HepG2 (cell line): ENCODE data around the gene P3H3. TPM values are rescaled to one million over a fixed set of nuclear protein-coding genes. Genes with fewer than 3 reads are reported as not detected.

Experiments
- ADNP ChIP-seq: sonication (generic); formaldehyde crosslinking; IDR thresholded peaks from 2 replicates; pipeline ENCODE4 v1.4.0; 2020; ENCODE audit warnings: missing genetic modification reagents
- CREM ChIP-seq, 2 experiments: sonication (generic) in 1 of 2; formaldehyde crosslinking in 1 of 2; IDR thresholded peaks; 2 replicates each; pipeline versions ENCODE4 v1.4.0 to v1.6.1; 2016 to 2020; ENCODE audit warnings: antibody characterized with exemption in 1 of 2, mild to moderate bottlenecking in 1 of 2, missing genetic modification reagents in 1 of 2
- ELF1 ChIP-seq: sonication (generic); formaldehyde crosslinking; IDR thresholded peaks from 2 replicates; pipeline ENCODE4 v1.4.0; 2020; ENCODE audit warnings: missing genetic modification reagents
- PHF21A ChIP-seq: sonication (generic); formaldehyde crosslinking; IDR thresholded peaks from 2 replicates; pipeline ENCODE4 v1.5.0; 2020; ENCODE audit warnings: mild to moderate bottlenecking, missing genetic modification reagents
- SOX13 ChIP-seq, 3 experiments: fragments of 450-650 bp in 1 of 3; sonication (generic) in 1 of 3; formaldehyde crosslinking in 1 of 3; IDR thresholded peaks in 2 of 3; conservative IDR thresholded peaks in 1 of 3; 2 replicates each; pipeline versions ENCODE4 v1.5.0 to v1.6.1; 2016 to 2020; ENCODE audit warnings: antibody characterized with exemption in 1 of 3, mild to moderate bottlenecking in 1 of 3, missing compliant biosample characterization in 1 of 3, missing genetic modification reagents in 1 of 3, moderate library complexity in 1 of 3
- ZBTB43 ChIP-seq: sonication (generic); formaldehyde crosslinking; conservative IDR thresholded peaks from 2 replicates; pipeline ENCODE4 v1.4.0; 2020; ENCODE audit warnings: missing genetic modification reagents
- ZNF124 ChIP-seq: sonication (generic); formaldehyde crosslinking; IDR thresholded peaks from 2 replicates; pipeline ENCODE4 v1.4.0; 2020; ENCODE audit warnings: missing genetic modification reagents
- ZNF3 ChIP-seq: IDR thresholded peaks from 2 replicates; pipeline ENCODE4 v1.7.0; 2017; ENCODE audit warnings: inconsistent platforms
- ZNF407 ChIP-seq: sonication (generic); formaldehyde crosslinking; IDR thresholded peaks from one replicate; pipeline ENCODE4 v1.5.1; 2020; ENCODE audit warnings: mild to moderate bottlenecking, missing genetic modification reagents; ENCODE audit errors: not compliant biosample characterization
- ZNF552 ChIP-seq: sonication (generic); formaldehyde crosslinking; IDR thresholded peaks from 2 replicates; pipeline ENCODE4 v1.9.0; 2022; ENCODE audit warnings: missing genetic modification reagents, mild to moderate bottlenecking, borderline replicate concordance
- ZNF747 ChIP-seq: sonication (generic); formaldehyde crosslinking; IDR thresholded peaks from 2 replicates; pipeline ENCODE4 v1.8.1; 2023; ENCODE audit warnings: missing genetic modification reagents, mild to moderate bottlenecking, borderline replicate concordance
- ZNF766 ChIP-seq: sonication (generic); formaldehyde crosslinking; IDR thresholded peaks from 2 replicates; pipeline ENCODE4 v1.5.0; 2020; ENCODE audit warnings: missing genetic modification reagents, borderline replicate concordance
- ZNF83 ChIP-seq: sonication (generic); formaldehyde crosslinking; IDR thresholded peaks from 2 replicates; pipeline ENCODE4 v1.4.0; 2020; ENCODE audit warnings: missing genetic modification reagents, mild to moderate bottlenecking, borderline replicate concordance
- ZSCAN25 ChIP-seq: sonication (generic); formaldehyde crosslinking; IDR thresholded peaks from 2 replicates; pipeline ENCODE4 v1.8.0; 2022; ENCODE audit warnings: mild to moderate bottlenecking, missing genetic modification reagents
- polyA plus RNA-seq, 8 experiments: library from polyadenylated mRNA; depleted of rRNA in 3 of 8; stranded (reverse) in 7 of 8; unstranded in 1 of 8; fragments of >200 nt; fragmentation: Illumina TruSeq in 4 of 8; extraction: Trizol in 4 of 8; gene quantifications; 2 replicates each; pipeline versions ENCODE4 v1.2.1 to v1.2.3, GENCODE V29; 2011 to 2016; ENCODE audit warnings: low read depth in 4 of 8, missing spikeins in 1 of 8, mixed read lengths in 1 of 8; ENCODE audit not compliant: insufficient read depth in 1 of 8
- total RNA-seq, 5 experiments: library from RNA; depleted of rRNA; stranded (reverse); fragments of >200 nt; fragmentation: Illumina TruSeq; extraction: Trizol; gene quantifications; 2 replicates each; pipeline ENCODE4 v1.2.3, GENCODE V29; 2016; ENCODE audit warnings: low read depth in 1 of 5
- TF ChIP-seq, protein P1 (sequence below): sonication (generic); formaldehyde crosslinking; IDR thresholded peaks from 2 replicates; pipeline ENCODE4 v1.4.0; 2020; ENCODE audit warnings: missing genetic modification reagents, borderline replicate concordance
- TF ChIP-seq, protein P2 (sequence below): IDR thresholded peaks from 2 replicates; pipeline ENCODE4 v1.6.1; 2016; ENCODE audit warnings: low read depth, borderline replicate concordance

The P3H3 gene
- total and polyA plus RNA-seq, 2 of the 13 experiments (the other 11 are each of a cell fraction or from before 2014, with no cell fraction given), result 20.1 to 20.5 TPM

- TF ChIP-seq, protein P1, sequence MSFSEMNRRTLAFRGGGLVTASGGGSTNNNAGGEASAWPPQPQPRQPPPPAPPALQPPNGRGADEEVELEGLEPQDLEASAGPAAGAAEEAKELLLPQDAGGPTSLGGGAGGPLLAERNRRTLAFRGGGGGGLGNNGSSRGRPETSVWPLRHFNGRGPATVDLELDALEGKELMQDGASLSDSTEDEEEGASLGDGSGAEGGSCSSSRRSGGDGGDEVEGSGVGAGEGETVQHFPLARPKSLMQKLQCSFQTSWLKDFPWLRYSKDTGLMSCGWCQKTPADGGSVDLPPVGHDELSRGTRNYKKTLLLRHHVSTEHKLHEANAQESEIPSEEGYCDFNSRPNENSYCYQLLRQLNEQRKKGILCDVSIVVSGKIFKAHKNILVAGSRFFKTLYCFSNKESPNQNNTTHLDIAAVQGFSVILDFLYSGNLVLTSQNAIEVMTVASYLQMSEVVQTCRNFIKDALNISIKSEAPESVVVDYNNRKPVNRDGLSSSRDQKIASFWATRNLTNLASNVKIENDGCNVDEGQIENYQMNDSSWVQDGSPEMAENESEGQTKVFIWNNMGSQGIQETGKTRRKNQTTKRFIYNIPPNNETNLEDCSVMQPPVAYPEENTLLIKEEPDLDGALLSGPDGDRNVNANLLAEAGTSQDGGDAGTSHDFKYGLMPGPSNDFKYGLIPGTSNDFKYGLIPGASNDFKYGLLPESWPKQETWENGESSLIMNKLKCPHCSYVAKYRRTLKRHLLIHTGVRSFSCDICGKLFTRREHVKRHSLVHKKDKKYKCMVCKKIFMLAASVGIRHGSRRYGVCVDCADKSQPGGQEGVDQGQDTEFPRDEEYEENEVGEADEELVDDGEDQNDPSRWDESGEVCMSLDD (CRISPR knock-in tag), result no peak
- no peak for TF ChIP-seq ZBTB43
- no peak for TF ChIP-seq SOX13 (IDR thresholded peaks at IDR 0.05)
- no peak for TF ChIP-seq SOX13 (CRISPR knock-in tag; conservative IDR thresholded peaks at IDR 0.05 in 1 of 2, IDR thresholded peaks at IDR 0.05 in 1 of 2)
- TF ChIP-seq, protein P2, sequence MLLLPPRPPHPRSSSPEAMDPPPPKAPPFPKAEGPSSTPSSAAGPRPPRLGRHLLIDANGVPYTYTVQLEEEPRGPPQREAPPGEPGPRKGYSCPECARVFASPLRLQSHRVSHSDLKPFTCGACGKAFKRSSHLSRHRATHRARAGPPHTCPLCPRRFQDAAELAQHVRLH (CRISPR knock-in tag), result no peak
- TF ChIP-seq CREM (IDR thresholded peaks at IDR 0.05), result no peak
- TF ChIP-seq CREM (CRISPR knock-in tag; IDR thresholded peaks at IDR 0.05), result no peak
- TF ChIP-seq ZNF747 (CRISPR knock-in tag), result no peak
- 0 out of 2 replicates have a peak, but pooled peaks have one; percentile 59 for TF ChIP-seq ZNF124 (CRISPR knock-in tag)
- no peak for TF ChIP-seq ZNF552 (CRISPR knock-in tag)
- TF ChIP-seq ZNF766 (CRISPR knock-in tag), result no peak
- no peak for TF ChIP-seq ZNF407 (CRISPR knock-in tag)
- no peak for TF ChIP-seq ELF1 (CRISPR knock-in tag)
- TF ChIP-seq ZSCAN25, result no peak
- TF ChIP-seq ADNP (CRISPR knock-in tag), result no peak
- TF ChIP-seq ZNF3 (CRISPR knock-in tag), result no peak
- TF ChIP-seq ZNF83 (CRISPR knock-in tag), result 0 out of 2 replicates have a peak, but pooled peaks have one; percentile 48
- TF ChIP-seq PHF21A (CRISPR knock-in tag), result 0 out of 2 replicates have a peak, but pooled peaks have one; percentile 47
Observed at GRCh38 chr12:6825398-6826124, 2.6 kb upstream of the P3H3 start (continued).
